ENCODE measurements around the gene MCF2L.

Gene MCF2L

GRCh38 chr13:112963641-112964040, 5.4 kb upstream of the MCF2L start:
- no peak for DNase-seq

DNA sequence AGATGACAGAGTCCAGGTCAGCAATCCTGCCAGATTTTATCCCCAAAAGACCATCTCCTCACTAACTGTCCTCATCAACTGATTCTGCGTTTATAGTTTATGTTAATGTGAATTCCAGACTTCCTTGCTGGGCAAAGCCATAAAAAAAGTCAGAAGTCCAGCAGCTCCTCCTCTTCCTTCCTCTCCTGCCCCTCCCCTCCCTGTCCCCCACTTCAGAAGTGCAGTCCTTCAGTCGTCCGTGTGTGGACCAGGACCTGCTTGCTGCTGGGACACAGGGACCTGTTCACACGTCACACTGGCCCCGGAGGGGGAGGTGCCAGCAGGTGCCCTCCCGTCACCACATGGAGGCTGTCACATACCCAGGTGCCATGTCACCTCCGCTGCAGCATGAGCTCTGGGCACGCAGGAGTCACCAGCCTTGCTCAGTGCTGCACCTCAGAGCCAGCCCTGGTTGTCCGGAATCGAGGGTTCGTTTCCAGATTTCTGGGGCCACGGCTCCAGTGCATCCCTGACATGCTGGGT, 4.0 kb upstream of the MCF2L start:
- no peak for DNase-seq

GRCh38 chr13:112965573-112966115, 3.4 kb upstream of the MCF2L start:
- no peak for DNase-seq

- no peak for DNase-seq
Observed at GRCh38 chr13:112966776-112967175, 2.2 kb upstream of the MCF2L start.

GRCh38 chr13:112967686-112968379, 1.2 kb upstream of the MCF2L start:
- no peak for DNase-seq

- peak; percentile 23 to 40 for DNase-seq
Observed at GRCh38 chr13:112968380-112968909, 569 bp upstream of the MCF2L start.

GRCh38 chr13:112969692-112970338, 801 bp downstream of the MCF2L start:
- DNase-seq = no peak

- DNase-seq = no peak
Observed at GRCh38 chr13:112970552-112971287, 1.7 kb downstream of the MCF2L start.

DNA sequence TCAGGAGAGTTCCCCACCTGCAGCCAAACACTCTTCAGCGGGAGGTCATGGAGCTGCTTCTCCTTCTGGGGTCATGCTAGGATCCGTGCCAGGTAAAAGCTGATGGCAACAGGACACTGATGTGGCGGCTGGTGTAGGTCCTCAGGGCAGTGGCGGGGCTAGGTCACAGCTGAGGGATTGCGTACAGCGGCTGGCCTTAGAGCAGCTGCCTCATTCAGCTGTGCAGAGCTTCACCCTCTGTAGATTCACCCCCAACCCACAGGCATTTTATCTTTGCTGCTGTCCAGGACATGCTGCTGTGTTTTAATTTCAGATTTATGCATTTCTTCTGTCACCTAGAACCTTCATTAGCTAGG, 2.3 kb downstream of the MCF2L start:
- no peak for DNase-seq

DNA sequence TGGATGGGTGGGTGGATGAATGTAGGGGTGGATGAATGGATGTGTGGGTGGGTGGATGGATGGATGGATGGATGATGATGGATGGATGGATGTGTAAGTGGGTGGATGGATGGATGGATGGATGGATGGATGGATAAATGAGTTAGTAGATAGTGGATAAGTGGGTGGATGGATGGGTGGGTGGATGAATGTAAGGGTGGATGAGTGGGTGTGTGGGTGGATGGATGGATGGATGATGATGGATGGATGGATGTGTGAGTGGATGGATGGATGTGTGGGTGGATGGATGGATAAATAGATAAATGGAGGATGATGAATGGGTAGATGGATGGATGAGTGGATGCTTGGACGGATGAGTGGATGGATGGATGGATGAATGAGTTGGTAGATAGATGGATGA, 3.2 kb downstream of the MCF2L start:
- no peak for DNase-seq

- no peak for DNase-seq
Observed at GRCh38 chr13:112972867-112973576, 4.0 kb downstream of the MCF2L start.

DNA sequence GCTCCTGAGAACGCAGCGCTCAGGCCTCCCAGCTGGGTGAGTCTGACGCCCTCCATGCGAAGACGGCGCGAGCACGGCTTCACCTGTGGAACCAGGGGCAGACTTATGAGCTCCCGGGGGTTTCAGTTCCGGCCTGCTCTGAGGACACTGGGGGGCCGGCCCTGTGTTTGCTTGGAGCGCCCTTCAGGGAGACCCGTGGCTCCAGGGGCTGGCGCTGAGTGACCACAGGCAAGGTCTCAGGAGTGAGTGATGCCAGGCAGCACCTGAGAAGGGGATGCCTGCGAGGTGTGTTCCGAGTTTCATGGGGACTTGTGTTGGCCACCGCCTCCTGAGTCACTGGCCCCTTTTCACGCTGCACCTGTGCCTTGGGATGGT, 4.5 kb downstream of the MCF2L start:
- no peak for DNase-seq

- no peak for DNase-seq
Observed at GRCh38 chr13:112974125-112974524, 5.1 kb downstream of the MCF2L start.

- DNase-seq = no peak
Observed at GRCh38 chr13:112974671-112975070, 5.7 kb downstream of the MCF2L start.

- no peak for DNase-seq
Observed at GRCh38 chr13:112975401-112975939, 6.5 kb downstream of the MCF2L start.

- DNase-seq = no peak
Observed at GRCh38 chr13:112976526-112976925, 7.5 kb downstream of the MCF2L start.

DNA sequence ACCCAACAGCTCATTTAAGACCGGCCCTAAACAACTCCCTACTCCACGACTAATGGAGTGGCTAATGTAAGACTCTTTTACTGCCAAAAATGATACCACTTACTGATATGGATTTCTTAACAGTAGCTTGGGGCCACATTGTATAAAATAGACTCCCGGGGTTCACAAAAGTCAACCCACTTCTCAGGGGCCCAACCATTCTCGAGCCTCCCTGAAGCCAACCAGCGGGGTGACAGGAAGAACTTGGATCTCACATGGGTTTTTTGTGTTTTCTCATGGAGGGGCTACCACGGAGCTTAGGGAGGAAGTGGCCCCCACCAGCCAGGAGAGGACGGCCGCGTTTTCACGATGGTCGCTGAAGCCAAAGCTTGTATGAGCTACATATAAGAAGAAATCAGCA, 8.1 kb downstream of the MCF2L start:
- no peak for DNase-seq

- DNase-seq = no peak
Observed at GRCh38 chr13:112977525-112977924, 8.5 kb downstream of the MCF2L start.

DNA sequence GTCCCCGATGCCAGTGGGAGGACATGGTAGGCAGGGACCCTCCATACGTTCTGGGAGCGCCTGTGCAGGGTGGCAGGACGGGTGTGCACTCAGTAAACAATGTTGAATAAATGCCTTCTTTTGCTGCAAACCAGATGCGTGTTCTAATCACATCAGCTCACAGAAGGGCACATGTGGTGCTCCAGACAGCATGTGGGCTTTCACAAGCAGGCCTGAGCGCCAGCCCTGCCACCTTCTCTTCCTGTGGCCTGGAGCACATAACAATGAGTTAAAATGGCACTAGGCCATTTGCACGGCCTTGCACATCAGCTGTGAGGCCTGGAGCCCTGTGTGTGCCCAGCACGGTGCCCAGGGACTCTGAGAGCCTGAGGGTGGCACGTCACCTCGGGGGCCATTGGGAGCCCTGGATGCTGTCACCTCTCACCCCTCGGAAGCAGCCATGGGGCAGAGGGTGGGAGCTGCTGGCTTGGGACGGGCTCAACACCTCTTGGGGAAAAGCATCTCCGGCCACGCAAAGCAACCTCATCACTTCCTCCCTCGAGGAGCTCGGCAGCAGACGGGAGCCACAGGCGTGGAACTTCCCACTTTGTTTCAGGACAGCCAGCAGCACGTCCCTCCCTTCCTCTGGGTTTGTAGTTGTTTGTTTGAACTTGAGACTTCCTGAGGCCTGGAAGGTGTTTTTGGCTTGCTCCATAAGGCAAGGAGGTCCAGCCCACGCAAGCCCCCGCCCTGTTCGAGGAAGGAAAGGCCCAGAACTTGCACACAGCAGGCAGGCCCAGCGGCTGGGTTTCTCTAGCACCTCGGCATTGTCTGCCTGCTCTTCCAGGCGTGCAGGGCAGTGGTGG, 9.8 kb downstream of the MCF2L start:
- DNase-seq = no peak

- no peak for DNase-seq
Observed at GRCh38 chr13:112979406-112979902, 10.4 kb downstream of the MCF2L start.

DNA sequence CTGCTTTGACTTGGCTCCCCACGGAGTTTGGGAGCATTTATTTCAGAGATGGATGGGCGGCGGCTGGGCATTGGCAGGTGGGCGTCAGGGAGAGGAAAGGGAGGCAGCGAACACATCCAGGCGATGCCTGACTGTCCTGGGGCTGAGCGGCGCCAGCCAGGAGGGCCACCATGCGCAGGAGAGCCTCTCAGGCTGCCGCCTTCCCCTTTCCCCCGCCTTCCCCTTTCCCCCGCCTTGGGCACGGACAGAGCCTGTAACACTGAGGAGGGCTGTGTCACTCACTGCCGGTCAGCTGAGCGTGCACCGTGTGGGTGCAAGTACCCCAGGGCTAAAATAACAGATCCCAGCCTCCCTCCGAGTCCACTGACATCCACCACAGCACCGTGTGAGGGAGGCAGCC, 11.4 kb downstream of the MCF2L start:
- no peak for DNase-seq

Measured in CD4-positive, alpha-beta T cell treated with Interferon alpha-2 for 1 hour (primary cell).